BE2C (cell line): ENCODE results near the gene INAFM2.
A peak's percentile ranks its signal among the peaks of the same experiment; 100 is the strongest.

Experiments
- DNase-seq: peaks from one replicate; pipeline ENCODE4 v3.0.0-alpha.2; 2020
- H3K27me3 ChIP-seq: fragments of 250-450 bp; sonication (Bioruptor Pico); 2 replicates; pipeline ENCODE4 v1.5.1; 2020; ENCODE audit warnings: mild to moderate bottlenecking
- H3K36me3 ChIP-seq: fragments of 250-450 bp; sonication (Bioruptor Pico); 2 replicates; pipeline ENCODE4 v1.5.1; 2020; ENCODE audit warnings: mild to moderate bottlenecking
- H3K4me1 ChIP-seq: fragments of 250-450 bp; sonication (Bioruptor Pico); 2 replicates; pipeline ENCODE4 v1.5.1; 2020
- H3K4me3 ChIP-seq: 2 replicates; pipeline ENCODE4 v1.5.1; 2011; ENCODE audit warnings: low read depth, low read length
- H3K9me3 ChIP-seq: fragments of 250-450 bp; sonication (Bioruptor Pico); 2 replicates; pipeline ENCODE4 v1.5.1; 2020
- TF ChIP-seq, protein P1 (sequence below): IDR thresholded peaks from 2 replicates; pipeline ENCODE4 v1.5.1; 2012; ENCODE audit warnings: mild to moderate bottlenecking, low read depth, low read length

Gene INAFM2

GRCh38 chr15:40282147-40282868 lies 41.2 kb upstream of the INAFM2 start:
- no peaks in the 10 kb centered on the region for H3K36me3 ChIP-seq
- H3K9me3 ChIP-seq: no peaks in the 10 kb centered on the region
- peaks cover 21% of the 10 kb centered on the region for H3K27me3 ChIP-seq
- DNase-seq: peak; percentile 62
- TF ChIP-seq, protein P1, sequence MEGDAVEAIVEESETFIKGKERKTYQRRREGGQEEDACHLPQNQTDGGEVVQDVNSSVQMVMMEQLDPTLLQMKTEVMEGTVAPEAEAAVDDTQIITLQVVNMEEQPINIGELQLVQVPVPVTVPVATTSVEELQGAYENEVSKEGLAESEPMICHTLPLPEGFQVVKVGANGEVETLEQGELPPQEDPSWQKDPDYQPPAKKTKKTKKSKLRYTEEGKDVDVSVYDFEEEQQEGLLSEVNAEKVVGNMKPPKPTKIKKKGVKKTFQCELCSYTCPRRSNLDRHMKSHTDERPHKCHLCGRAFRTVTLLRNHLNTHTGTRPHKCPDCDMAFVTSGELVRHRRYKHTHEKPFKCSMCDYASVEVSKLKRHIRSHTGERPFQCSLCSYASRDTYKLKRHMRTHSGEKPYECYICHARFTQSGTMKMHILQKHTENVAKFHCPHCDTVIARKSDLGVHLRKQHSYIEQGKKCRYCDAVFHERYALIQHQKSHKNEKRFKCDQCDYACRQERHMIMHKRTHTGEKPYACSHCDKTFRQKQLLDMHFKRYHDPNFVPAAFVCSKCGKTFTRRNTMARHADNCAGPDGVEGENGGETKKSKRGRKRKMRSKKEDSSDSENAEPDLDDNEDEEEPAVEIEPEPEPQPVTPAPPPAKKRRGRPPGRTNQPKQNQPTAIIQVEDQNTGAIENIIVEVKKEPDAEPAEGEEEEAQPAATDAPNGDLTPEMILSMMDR: peak; percentile 37
- H3K4me1 ChIP-seq: peaks cover 2% of the 10 kb centered on the region
- H3K4me3 ChIP-seq: peak overlapping the region; percentile 58

DNA sequence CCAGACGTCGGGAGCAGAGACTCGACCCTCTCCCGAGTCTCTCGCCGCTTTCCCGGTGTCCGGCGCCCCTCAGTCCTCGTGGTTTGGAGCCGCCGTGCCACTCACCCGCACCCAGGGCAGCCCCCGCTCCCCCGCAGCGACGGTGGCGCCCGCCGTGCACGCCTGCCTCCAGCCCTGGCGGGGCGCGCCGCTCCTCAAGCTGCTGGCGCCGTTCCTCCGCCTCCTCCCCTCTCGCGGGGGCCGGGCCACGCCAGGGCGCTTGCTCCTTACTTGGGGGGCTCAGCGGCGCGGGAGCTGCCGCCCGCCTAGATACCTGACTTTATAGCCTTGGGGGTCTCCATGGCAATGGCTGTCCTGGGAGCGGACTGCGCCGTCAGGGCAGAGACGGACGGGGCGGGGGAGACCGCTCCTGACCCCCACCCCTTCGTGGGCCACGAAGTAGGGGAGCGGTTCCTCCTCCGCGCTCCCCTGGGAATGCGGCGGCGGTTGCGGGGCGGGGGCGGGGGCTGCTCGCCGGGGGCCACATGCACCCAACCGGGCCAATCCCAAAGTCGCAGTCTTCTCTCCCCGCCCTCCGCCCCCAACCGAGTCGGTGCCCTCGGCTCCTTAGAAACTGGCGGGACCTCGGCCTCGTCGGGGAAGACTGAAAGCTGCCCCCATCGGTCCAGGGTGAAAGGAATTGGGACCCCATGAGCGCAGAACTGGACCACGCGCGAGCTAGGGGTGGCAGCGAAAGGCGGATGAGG lies 40.5 kb upstream of the INAFM2 start, which contains the start of gene ANKRD63:
ANKRD63 (minus strand) TSS at position 196 of the 746 bp plus-strand sequence. CDS start 478 bp downstream, outside the sequence.
- Histone ChIP-seq H3K9me3 (no peaks in the 10 kb centered on the region), H3K4me3 (peak within 1 kb of the TSS; percentile 58), H3K4me1 (no peaks in the 10 kb centered on the region; the same call in none of the 2 replicates), H3K36me3 (no peaks in the 10 kb centered on the region), H3K27me3 (peaks cover 21% of the 10 kb centered on the region)
- TF ChIP-seq, protein P1: no peak
- DNase-seq: no peak

DNA sequence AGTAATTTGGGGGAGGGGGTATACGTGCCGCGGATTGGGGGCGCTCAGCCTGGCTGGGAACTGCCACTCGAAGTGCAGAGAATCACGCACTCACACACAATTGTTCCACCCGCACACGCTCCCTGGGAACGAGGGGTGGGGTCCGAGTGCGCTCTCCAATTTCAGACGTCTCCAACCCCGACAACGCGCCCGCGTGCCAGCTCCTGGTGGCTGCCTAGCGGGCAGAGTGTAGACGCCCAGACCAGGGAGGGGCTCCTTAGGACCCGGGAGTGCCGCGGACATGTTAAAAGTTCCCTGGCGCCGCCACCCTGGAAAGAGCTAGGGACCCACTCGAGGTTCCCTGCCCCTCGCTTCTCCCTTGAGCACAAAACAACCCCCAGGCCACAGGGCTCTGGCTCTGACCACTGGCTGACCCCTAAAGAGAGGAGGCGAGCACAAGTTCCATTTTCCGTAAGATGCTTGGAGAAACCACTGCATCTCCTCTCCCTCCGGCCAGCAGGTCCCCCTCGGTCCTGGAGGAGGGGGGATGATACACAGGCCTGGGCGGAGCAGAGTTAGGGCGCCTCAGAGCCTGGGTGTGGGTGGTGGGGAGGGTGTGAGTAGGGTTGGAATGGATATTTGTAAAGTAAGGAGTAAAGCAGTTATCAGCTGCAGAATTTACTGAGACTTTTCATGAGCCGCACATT lies 39.7 kb upstream of the INAFM2 start:
- TF ChIP-seq, protein P1: no peak
- Histone ChIP-seq H3K4me3 (no peak overlapping the region), H3K4me1 (no peaks in the 10 kb centered on the region; the same call in none of the 2 replicates), H3K27me3 (peaks cover 21% of the 10 kb centered on the region), H3K36me3 (no peaks in the 10 kb centered on the region), H3K9me3 (no peaks in the 10 kb centered on the region)
- no peak for DNase-seq

DNA sequence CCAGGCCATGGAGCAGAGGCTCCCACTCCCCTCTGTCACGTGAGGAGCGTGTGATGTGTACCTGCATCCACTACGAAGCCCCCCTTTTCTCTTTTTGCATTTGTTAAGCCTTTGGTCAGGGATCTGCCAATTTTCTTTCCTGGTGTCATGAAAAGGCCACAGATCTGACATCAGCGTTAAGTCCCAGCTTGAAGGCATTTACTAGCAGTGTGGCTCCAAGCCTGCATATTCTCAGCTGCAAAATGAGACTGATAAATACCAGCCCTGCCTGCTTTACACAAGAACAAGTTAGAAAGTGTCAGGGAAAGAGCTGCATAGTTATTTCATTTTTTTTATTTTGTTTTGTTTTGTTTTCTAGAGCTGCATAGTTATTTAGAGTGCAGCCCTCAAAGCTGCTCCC lies 38.3 kb upstream of the INAFM2 start:
- H3K27me3 ChIP-seq: peaks cover 21% of the 10 kb centered on the region
- no peak overlapping the region for H3K4me3 ChIP-seq
- no peaks in the 10 kb centered on the region; the same call in none of the 2 replicates for H3K4me1 ChIP-seq
- TF ChIP-seq, protein P1: no peak
- no peak for DNase-seq
- H3K9me3 ChIP-seq: no peaks in the 10 kb centered on the region
- H3K36me3 ChIP-seq: no peaks in the 10 kb centered on the region

DNA sequence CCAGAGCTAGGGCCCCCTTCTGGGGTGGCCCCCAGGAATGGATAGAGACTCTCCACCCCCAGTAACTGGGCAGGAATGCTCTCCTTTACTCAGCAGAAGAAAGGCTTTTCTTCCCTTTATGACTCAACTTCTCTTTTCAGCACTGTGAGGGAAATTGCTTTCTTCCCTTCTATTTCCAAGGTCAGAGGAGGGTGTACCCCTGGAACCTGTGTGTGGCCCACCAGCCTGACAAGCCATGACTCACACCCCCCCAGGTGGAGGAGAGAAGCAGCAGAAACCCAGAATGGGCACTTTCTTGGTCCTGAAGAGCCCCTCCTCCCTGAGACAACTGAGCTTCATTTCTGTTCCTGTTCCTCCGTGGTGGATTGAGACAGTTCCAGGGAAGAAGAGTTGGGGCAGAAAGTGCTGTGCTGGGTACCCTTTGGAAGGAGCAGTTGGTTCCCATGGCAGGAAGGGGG lies 37.9 kb upstream of the INAFM2 start:
- DNase-seq: no peak
- Histone ChIP-seq H3K36me3 (no peaks in the 10 kb centered on the region), H3K27me3 (peaks cover 21% of the 10 kb centered on the region), H3K4me1 (no peaks in the 10 kb centered on the region; the same call in none of the 2 replicates), H3K4me3 (no peak overlapping the region), H3K9me3 (no peaks in the 10 kb centered on the region)
- TF ChIP-seq, protein P1: no peak
